Activated CD8-positive, alpha-beta memory T cell treated with anti-CD3 and anti-CD28 coated beads for 4 hours (primary cell): ENCODE results near the gene KDM4C.
"Not testable (repeated sequence)": the region's sequence is repeated elsewhere in the genome, so short reads cannot be mapped to it uniquely, and the experiment has no call there.

Source experiments
- DNase-seq, 2 donors: peaks; one replicate each; pipeline ENCODE4 v3.0.0-alpha.2; 2020; ENCODE audit warnings: low read depth in 2 of 2

Gene KDM4C

GRCh38 chr9:7169717-7170389 is 412.1 kb downstream of the KDM4C start:
- no peak for DNase-seq

GRCh38 chr9:7171396-7172153 is 413.8 kb downstream of the KDM4C start:
- no peak for DNase-seq

GRCh38 chr9:7172154-7173115 is 414.7 kb downstream of the KDM4C start:
- DNase-seq = no peak

- DNase-seq = no peak
Observed at GRCh38 chr9:7173139-7173538, 415.4 kb downstream of the KDM4C start.

- no peak for DNase-seq
Observed at GRCh38 chr9:7174301-7174700, 416.5 kb downstream of the KDM4C start.

GRCh38 chr9:7174884-7175283 is 417.1 kb downstream of the KDM4C start:
- DNase-seq = no peak

GRCh38 chr9:7176561-7176960 is 418.8 kb downstream of the KDM4C start:
- DNase-seq = no peak

- DNase-seq = no peak
Observed at GRCh38 chr9:7177383-7177782, 419.6 kb downstream of the KDM4C start.

- DNase-seq = no peak
Observed at GRCh38 chr9:7178729-7179128, 421.0 kb downstream of the KDM4C start.

GRCh38 chr9:7180247-7180646 is 422.5 kb downstream of the KDM4C start:
- no peak for DNase-seq

GRCh38 chr9:7183139-7183538 is 425.4 kb downstream of the KDM4C start:
- not testable (repeated sequence) for DNase-seq

GRCh38 chr9:7185612-7186011 is 427.8 kb downstream of the KDM4C start:
- no peak for DNase-seq

GRCh38 chr9:7186175-7186574 is 428.4 kb downstream of the KDM4C start:
- DNase-seq = no peak

GRCh38 chr9:7192266-7192665 is 434.5 kb downstream of the KDM4C start:
- DNase-seq = no peak

- DNase-seq = no peak
Observed at GRCh38 chr9:7195526-7195925, 437.8 kb downstream of the KDM4C start.

GRCh38 chr9:7196467-7196866 is 438.7 kb downstream of the KDM4C start:
- DNase-seq = no peak

- DNase-seq = no peak
Observed at GRCh38 chr9:7201196-7201595, 443.4 kb downstream of the KDM4C start.

- no peak for DNase-seq
Observed at GRCh38 chr9:7205806-7206205, 448.0 kb downstream of the KDM4C start.

GRCh38 chr9:7206221-7206758 is 448.5 kb downstream of the KDM4C start:
- DNase-seq = no peak

- no peak for DNase-seq
Observed at GRCh38 chr9:7209016-7209715, 451.4 kb downstream of the KDM4C start.

GRCh38 chr9:7209990-7210389 is 452.2 kb downstream of the KDM4C start:
- DNase-seq = no peak
